Adipocyte (in vitro differentiated cells): ENCODE data around the gene GGA2.
"Not testable (repeated sequence)": the region's sequence is repeated elsewhere in the genome, so short reads cannot be mapped to it uniquely, and the experiment has no call there.

ENCODE experiments used
- DNase-seq: peaks from one replicate; pipeline ENCODE4 v3.0.0-alpha.2; 2015; ENCODE audit warnings: low read depth
- H3K27me3 ChIP-seq: replicated peaks from 2 replicates; pipeline ENCODE4 v1.7.0; 2013; ENCODE audit warnings: mild to moderate bottlenecking, low read length, moderate library complexity; ENCODE audit not compliant: control insufficient read depth, insufficient read depth
- H3K36me3 ChIP-seq: 2 replicates; pipeline ENCODE4 v1.7.0; 2013; ENCODE audit warnings: low read length, mild to moderate bottlenecking, moderate library complexity; ENCODE audit not compliant: control insufficient read depth, insufficient read depth, severe bottlenecking
- H3K4me1 ChIP-seq: 2 replicates; pipeline ENCODE4 v1.7.0; 2013; ENCODE audit warnings: mild to moderate bottlenecking, low read length, moderate library complexity; ENCODE audit not compliant: control insufficient read depth, insufficient read depth
- H3K4me3 ChIP-seq: 2 replicates; pipeline ENCODE4 v1.7.0; 2013; ENCODE audit warnings: mild to moderate bottlenecking, low read length, moderate library complexity
- H3K9ac ChIP-seq: 2 replicates; pipeline ENCODE4 v1.7.0; 2013; ENCODE audit warnings: mild to moderate bottlenecking, low read length, moderate library complexity
- H3K9me3 ChIP-seq: 2 replicates; pipeline ENCODE4 v1.7.0; 2013; ENCODE audit warnings: mild to moderate bottlenecking, low read length, moderate library complexity; ENCODE audit not compliant: control insufficient read depth

Gene GGA2

GRCh38 chr16:23462994-23463393 lies 47.3 kb downstream of the GGA2 start:
- H3K4me1 ChIP-seq, H3K27me3 ChIP-seq, H3K4me3 ChIP-seq, H3K9me3 ChIP-seq: not testable (repeated sequence)
- H3K9ac ChIP-seq = peak overlapping the region; percentile 47
- H3K36me3 ChIP-seq = peaks cover 20% of the 10 kb centered on the region
- DNase-seq = peak; percentile 93

- no peaks in the 10 kb centered on the region for H3K9me3 ChIP-seq
Measured at GRCh38 chr16:23453338-23454052, 56.8 kb downstream of the GGA2 start.

DNA sequence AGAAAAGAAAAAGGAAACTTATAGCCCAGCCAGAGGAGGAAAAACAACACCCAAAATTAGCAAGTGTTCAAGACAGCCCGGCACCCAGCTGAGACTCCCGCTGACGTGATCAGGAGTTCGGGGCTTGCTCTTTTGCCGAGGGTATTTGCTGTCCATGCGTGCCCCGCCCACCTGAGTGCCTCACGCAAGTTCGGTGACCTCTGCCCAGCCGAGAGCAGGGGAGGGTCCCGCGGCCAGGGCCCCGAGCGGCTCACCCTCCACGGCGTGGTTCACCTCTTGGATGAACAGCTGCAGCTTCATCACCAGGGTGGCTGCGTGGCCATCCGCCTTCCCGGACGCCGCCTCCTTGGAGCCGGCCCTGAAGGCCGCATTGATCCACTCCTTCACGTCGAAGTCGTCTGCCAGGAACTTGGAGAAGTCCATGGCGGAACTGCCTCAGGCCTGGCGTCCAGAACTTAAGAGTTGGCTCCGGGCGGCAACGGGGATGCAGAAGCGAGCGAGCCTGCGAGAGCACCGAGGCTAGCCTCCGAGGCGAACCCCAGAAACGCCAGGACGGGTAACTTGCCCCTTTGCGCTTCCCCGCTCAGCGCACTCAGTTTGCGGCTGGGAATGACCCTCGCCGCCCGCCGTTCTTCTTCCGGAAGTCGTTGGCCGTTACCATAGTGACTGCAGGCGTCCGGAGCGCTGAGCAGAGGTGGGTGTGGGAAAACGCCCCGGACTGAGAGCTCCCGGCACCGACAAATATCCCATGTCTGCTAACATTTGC lies 57.5 kb downstream of the GGA2 start, which contains the start of gene COG7:
Gene COG7, minus strand, starts transcription at position 618 of the 766 bp plus-strand sequence. Its CDS starts 195 bp downstream, at position 423.
- no peaks in the 10 kb centered on the region for H3K36me3 ChIP-seq
- H3K9me3 ChIP-seq = no peaks in the 10 kb centered on the region
- no peaks in the 10 kb centered on the region for H3K27me3 ChIP-seq
- H3K9ac ChIP-seq = peak within 1 kb of the TSS; percentile 96
- DNase-seq = peak; percentile 94
- peak within 1 kb of the TSS; percentile 95 for H3K4me3 ChIP-seq
- H3K4me1 ChIP-seq = peaks cover 9% of the 10 kb centered on the region

More at GRCh38 chr16:23453338-23454052, 56.8 kb downstream of the GGA2 start:
- H3K27me3 ChIP-seq = no peaks in the 10 kb centered on the region
- H3K4me1 ChIP-seq = peaks cover 9% of the 10 kb centered on the region
- H3K4me3 ChIP-seq = peak overlapping the region; percentile 95
- H3K9ac ChIP-seq = peak overlapping the region; percentile 96
- no peaks in the 10 kb centered on the region for H3K36me3 ChIP-seq
- DNase-seq = no peak

DNA sequence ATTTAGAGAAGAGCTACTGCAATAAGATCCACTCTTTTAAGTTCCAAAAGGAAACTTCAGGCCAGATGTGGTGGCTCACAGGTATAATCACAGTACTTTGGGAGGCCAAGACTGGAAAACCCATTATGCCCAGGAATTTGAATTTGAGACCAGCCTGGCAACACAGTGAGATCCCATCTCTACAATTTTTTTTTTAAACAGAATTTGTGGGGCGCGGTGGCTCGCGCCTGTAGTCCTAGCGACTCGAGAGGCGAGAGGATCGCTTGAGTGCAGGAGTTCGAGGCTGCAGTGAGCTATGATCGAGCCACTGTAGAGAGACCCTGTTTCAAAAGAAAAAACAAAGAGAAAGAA lies 58.1 kb downstream of the GGA2 start:
- DNase-seq = peak; percentile 27
- peak overlapping the region; percentile 95 for H3K4me3 ChIP-seq
- no peaks in the 10 kb centered on the region for H3K9me3 ChIP-seq
- no peaks in the 10 kb centered on the region for H3K36me3 ChIP-seq
- H3K9ac ChIP-seq = peak overlapping the region; percentile 96
- no peaks in the 10 kb centered on the region for H3K27me3 ChIP-seq
- peaks cover 9% of the 10 kb centered on the region for H3K4me1 ChIP-seq

- Histone ChIP-seq H3K9ac (no peak overlapping the region), H3K27me3 (no peaks in the 10 kb centered on the region), H3K36me3 (peaks cover 19% of the 10 kb centered on the region), H3K4me1 (peaks cover 9% of the 10 kb centered on the region), H3K9me3 (no peaks in the 10 kb centered on the region), H3K4me3 (no peak overlapping the region)
- DNase-seq = no peak
Measured at GRCh38 chr16:23448392-23448791, 61.9 kb downstream of the GGA2 start.

DNA sequence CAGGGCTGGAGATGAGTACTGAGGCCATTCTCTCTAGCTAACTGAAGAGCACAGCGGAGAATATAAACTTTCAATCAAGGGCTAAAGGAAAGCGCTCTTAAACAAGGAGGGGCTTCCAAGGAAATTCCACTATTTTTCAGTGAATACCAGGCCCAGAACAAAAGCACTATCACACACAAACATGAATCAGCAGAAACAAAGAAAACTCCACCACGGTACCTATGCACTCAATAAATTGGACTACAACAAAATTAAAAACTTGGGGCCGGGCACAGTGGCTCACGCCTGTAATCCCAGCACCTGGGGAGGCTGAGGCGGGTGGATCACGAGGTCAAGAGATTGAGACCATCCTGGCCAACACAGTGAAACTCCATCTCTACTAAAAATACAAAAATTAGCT lies 72.8 kb downstream of the GGA2 start:
- H3K9ac ChIP-seq, H3K27me3 ChIP-seq, H3K4me3 ChIP-seq, DNase-seq, H3K9me3 ChIP-seq, H3K4me1 ChIP-seq: not testable (repeated sequence)
- H3K36me3 ChIP-seq = peaks cover 47% of the 10 kb centered on the region

DNA sequence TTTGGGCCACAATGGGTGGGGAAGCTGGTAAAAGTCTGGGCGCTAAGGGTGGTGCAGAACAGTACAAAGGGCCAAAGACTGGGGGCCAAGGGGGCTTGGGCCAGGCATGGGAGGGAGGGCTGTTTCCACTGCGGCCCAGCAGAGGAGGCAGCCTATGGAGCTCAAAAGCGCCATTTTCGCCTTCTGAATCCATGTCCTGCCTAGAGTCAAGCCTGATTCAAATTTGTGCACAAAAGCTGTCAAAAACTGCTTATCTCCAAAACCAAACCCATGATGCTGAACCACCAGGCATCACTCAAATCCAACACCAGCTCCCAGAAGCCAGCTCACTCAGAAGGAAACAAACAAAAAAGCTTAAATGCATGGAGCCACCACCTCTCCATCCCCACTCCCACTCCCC lies 73.3 kb downstream of the GGA2 start:
- H3K4me3 ChIP-seq = no peak overlapping the region
- no peak overlapping the region for H3K9ac ChIP-seq
- H3K4me1 ChIP-seq = peaks cover 4% of the 10 kb centered on the region
- H3K27me3 ChIP-seq = no peaks in the 10 kb centered on the region
- no peak for DNase-seq
- H3K9me3 ChIP-seq = no peaks in the 10 kb centered on the region
- H3K36me3 ChIP-seq = peaks cover 49% of the 10 kb centered on the region

DNA sequence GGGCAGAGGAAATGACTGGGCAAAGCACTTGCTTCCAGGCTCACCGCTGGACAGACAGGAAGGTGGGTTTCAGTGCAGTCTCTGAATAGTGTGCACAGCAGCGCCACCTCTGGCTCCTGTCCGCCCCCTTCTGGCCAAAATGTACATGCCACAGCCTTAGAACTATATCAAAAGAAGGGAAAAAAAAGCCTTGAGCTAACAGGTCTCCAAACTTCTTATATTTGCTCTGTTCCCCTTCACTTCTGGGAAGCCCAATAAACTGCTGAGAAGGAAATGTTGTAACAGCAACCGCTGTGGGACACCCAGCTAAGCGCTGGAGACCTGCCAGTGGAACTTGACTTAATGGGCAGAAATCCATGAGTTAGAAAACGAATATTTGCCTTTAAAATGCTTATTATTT lies 74.8 kb downstream of the GGA2 start:
- DNase-seq = peak; percentile 76
- Histone ChIP-seq H3K9me3 (no peaks in the 10 kb centered on the region), H3K4me1 (peaks cover 4% of the 10 kb centered on the region), H3K36me3 (peaks cover 40% of the 10 kb centered on the region), H3K4me3 (no peak overlapping the region), H3K9ac (no peak overlapping the region), H3K27me3 (no peaks in the 10 kb centered on the region)

GRCh38 chr16:23434380-23434779 lies 75.9 kb downstream of the GGA2 start:
- no peaks in the 10 kb centered on the region for H3K9me3 ChIP-seq
- H3K36me3 ChIP-seq = peaks cover 45% of the 10 kb centered on the region
- no peaks in the 10 kb centered on the region for H3K27me3 ChIP-seq
- H3K4me1 ChIP-seq = peaks cover 4% of the 10 kb centered on the region
- DNase-seq = peak; percentile 86
- no peak overlapping the region for H3K4me3 ChIP-seq
- no peak overlapping the region for H3K9ac ChIP-seq

DNA sequence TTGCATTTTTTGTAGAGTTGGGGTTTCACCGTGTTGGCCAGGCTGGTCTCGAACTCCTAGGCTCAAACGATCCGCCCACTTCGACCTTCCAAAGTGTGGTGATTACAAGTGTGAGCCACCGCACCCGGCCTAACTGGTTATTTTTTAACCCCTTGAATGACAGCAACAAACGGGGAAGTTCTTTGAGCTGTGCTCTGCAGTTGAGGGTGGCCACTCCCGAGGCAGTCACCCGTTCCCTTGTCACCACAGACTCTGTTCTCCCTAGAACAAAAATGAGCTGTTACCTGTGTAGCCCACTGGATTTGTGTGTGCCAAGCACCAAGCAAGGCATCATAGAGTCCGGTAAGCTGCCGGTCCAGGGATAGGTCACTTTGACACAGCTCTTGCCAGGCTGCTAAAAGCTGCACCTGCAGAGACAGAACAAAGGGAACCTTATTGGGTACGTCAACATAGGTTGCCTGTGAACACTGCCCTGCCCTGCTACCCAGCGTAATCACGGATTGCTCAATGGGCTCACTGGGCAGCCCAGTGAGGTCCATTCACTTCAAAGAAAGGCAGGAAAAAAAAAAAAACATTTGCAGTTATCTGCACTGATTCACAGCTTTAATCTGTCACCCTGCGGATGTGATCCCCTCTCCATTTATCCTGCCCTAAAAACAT lies 76.9 kb downstream of the GGA2 start:
- Histone ChIP-seq H3K27me3 (no peaks in the 10 kb centered on the region), H3K4me1 (peaks cover 4% of the 10 kb centered on the region), H3K36me3 (peaks cover 49% of the 10 kb centered on the region), H3K4me3 (no peak overlapping the region), H3K9me3 (no peaks in the 10 kb centered on the region), H3K9ac (no peak overlapping the region)
- no peak for DNase-seq
